C1 segment of cervical spinal cord (tissue), 14 donors: ENCODE measurements around the gene TTC34.
"Not testable (repeated sequence)": the region's sequence is repeated elsewhere in the genome, so short reads cannot be mapped to it uniquely, and the experiment has no call there.

Source experiments
- DNase-seq, 14 donors: peaks; one replicate each; lab custom pipeline; 2025; lab: John Stamatoyannopoulos, UW

TTC34 gene

DNA sequence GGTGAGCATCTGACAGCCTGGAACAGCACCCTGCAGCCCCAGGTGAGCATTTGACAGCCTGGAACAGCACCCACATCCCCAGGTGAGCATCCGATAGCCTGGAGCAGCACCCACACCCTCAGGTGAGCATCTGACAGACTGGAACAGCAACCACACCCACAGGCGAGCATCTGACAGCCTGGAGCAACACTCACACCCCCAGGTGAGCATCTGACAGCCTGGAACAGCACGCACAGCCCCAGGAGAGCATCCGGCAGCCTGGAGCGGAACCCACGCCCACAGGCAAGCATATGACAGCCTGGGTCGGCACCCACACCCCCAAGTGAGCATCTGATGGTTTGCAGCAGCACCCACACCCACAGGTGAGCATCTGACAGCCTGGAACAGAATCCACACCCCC, 117.5 kb downstream of the TTC34 start:
- peak in 3 of 14 donors; percentile 1 to 14 (median 1) for DNase-seq

DNA sequence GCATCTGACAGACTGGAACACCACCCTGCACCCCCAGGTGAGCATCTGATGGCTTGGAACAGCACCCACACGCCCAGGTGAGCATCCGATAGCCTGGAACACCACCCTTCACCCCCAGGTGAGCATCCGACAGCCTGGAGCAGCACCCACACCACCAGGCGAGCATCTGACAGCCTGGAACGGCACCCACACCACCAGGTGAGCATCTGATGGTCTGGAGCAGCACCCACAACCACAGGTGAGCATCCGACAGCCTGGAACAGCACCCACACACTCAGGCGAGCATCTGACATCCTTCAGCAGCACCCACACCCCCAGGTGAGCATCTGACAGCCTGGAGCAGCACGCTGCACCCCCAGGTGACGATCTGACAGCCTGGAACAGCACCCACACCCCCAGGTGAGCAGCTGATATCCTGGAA, 118.2 kb downstream of the TTC34 start:
- not testable (repeated sequence) for DNase-seq

DNA sequence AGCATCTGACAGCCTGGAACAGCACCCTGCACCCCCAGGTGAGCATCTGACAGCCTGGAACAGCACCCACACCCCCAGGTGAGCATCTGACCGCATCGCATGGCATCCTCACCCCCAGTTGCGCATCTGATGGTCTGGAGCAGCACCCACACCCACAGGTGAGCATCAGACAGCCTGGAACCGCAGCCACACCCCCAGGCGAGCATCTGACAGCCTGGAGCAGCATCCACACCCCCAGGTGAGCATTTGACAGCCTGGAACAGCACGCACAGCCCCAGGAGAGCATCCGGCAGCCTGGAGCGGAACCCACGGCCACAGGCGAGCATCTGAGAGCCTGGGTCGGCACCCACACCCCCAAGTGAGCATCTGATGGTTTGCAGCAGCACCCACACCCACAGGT, 118.6 kb downstream of the TTC34 start:
- DNase-seq, result not testable (repeated sequence)

DNA sequence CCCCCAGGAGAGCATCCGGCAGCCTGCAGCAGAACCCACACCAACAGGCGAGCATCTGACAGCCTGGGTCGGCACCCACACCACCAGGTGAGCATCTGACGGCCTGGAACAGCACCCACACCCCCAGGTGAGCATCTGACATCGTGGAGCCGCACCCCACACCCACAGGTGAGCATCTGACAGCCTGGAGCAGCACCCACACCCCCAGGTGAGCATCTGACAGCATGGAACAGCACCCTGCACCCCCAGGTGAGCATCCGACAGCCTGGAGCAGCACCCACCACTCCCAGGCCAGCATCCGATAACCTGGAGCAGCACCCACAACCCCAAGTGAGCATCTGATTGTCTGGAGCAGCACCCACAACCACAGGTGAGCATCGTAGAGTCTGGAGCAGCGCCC, 124.8 kb downstream of the TTC34 start:
- DNase-seq, result not testable (repeated sequence)

DNA sequence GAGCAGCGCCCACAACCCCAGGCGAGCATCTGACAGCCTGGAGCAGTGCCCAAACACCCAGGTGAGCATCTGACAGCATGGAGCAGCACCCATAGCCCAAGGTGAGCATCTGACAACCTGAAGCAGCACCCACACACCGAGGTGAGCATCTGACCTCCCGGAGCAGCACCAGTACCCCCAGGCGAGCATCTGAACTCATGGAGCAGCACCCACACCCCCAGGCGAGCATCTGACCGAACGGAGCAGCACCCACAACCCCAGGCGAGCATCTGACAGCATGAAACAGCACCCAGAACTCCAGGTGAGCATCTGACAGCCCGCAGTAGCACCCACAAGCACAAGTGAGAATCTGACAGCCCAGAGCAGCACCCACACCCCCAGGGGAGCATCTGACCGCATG, 129.8 kb downstream of the TTC34 start:
- not testable (repeated sequence) for DNase-seq

DNA sequence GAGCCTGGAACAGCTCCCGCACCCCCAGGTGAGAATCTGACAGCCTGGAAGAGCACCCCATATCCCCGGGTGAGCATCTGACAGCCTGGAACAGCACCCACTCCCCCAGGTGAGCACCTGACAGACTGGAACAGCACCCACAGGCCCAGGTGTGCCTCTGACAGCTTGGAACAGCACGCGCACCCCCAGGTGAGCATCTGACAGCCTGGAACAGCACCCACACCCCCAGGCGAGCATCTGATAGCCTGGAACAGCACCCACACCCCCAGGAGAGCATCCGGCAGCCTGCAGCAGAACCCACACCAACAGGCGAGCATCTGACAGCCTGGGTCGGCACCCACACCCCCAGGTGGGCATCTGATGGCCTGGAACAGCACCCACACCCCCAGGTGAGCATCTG, 141.7 kb downstream of the TTC34 start:
- not testable (repeated sequence) for DNase-seq

DNA sequence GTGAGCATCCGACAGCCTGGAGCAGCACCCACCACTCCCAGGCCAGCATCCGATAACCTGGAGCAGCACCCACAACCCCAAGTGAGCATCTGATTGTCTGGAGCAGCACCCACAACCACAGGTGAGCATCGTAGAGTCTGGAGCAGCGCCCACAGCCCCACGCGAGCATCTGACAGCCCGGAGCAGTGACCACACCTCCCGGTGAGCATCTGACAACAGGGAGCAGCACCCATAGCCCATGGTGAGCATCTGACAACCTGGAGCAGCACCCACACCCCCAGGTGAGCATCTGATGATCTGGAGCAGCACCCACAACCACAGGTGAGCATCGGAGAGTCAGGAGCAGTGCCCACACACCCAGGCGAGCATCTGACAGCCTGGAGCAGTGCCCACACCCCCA, 143.6 kb downstream of the TTC34 start:
- DNase-seq, result not testable (repeated sequence)

DNA sequence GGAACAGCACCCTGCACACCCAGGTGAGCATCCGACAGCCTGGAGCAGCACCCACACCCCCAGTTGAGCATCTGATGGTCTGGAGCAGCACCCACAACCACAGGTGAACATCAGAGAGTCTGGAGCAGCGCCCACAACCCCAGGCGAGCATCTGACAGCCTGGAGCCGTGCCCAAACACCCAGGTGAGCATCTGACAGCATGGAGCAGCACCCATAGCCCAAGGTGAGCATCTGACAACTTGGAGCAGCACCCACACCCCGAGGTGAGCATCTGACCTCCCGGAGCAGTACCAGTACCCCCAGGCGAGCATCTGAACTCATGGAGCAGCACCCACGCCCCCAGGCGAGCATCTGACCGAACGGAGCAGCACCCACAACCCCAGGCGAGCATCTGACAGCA, 144.4 kb downstream of the TTC34 start:
- not testable (repeated sequence) for DNase-seq

DNA sequence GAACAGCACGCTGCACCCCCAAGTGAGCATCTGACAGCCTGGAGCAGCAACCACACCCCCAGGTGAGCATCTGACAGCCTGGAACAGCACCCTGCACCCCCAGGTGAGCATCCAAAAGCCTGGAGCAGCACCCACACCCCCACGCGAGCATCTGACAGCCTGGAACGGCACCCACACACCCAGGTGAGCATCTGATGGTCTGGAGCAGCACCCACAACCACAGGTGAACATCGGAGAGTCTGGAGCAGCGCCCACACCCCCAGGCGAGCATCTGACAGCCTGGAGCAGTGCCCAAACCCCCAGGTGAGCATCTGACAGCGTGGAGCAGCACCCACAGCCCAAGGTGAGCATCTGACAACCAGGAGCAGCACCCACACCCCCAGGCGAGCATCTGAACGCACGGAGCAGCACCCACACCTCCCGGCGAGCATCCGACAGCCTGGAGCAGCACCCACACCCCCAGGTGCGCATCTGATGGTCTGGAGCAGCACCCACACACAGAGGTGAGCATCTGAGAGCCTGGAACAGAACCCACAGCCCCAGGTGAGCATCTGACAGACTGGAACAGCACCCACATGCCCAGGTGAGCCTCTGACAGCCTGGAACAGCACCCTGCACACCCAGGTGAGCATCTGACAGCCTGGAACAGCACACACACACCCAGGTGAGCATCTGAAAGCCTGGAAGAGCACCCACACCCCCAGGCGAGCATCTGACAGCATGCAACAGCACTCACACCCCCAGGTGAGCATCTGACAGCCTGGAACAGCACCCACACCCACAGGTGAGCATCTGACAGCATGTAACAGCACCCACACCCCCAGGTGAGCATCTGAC, 145.7 kb downstream of the TTC34 start:
- DNase-seq, result not testable (repeated sequence)

DNA sequence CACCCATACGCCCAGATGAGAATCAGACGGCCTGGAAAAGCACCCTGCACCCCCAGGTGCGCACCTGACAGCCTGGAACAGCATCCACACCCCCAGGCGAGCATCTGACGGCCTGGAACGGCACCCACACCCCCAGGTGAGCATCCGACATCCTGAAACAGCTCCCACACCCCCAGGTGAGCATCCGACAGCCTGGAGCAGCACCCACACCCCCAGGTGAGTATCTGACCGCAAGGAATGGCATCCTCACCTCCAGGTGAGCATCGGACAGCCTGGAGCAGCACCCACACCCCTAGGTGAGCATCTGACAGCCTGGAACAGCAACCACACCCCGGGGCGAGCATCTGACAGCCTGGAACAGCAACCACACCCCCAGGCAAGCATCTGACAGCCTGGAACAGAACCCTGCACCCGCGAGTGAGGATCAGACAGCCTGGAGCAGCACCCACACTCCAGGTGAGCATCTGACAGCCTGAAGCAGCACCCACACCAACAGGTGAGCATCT, 147.0 kb downstream of the TTC34 start:
- DNase-seq, result not testable (repeated sequence)

DNA sequence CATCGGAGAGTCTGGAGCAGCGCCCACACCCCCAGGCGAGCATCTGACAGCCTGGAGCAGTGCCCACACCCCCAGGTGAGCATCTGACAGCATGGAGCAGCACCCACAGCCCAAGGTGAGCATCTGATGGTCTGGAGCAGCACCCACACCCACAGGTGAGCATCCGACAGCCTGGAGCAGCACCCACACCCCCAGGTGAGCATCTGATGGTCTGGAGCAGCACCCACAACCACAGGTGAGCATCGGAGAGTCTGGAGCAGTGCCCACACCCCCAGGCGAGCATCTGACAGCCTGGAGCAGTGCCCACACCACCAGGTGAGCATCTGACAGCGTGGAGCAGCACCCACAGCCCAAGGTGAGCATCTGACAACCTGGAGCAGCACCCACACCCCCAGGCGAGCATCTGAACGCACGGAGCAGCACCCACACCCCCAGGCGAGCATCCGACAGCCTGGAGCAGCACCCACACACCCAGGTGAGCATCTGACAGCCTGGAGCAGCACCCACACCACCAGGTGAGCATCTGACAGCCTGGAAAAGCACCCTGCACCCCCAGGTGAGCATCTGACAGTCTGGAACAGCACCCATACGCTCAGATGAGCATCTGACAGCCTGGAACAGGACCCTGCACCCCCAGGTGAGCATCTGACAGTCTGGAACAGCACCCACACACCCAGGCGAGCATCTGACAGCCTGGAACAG, 147.6 kb downstream of the TTC34 start:
- not testable (repeated sequence) for DNase-seq

DNA sequence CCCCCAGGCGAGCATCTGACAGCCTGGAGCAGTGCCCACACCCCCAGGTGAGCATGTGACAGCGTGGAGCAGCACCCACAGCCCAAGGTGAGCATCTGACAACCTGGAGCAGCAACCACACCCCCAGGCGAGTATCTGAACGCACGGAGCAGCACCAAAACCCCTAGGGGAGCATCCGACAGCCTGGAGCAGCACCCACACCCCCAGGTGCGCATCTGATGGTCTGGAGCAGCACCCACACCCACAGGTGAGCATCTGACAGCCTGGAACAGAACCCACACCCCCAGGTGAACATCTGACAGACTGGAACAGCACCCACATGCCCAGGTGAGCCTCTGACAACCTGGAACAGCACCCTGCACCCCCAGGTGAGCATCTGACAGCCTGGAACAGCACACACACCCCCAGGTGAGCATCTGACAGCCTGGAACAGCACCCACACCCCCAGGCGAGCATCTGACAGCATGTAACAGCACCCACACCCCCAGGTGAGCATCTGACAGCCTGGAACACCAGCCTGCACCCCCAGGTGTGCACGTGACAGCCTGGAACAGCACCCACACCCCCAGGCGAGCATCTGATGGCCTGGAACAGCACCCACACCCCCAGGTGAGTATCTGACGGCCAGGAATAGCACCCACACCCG, 148.4 kb downstream of the TTC34 start:
- not testable (repeated sequence) for DNase-seq

DNA sequence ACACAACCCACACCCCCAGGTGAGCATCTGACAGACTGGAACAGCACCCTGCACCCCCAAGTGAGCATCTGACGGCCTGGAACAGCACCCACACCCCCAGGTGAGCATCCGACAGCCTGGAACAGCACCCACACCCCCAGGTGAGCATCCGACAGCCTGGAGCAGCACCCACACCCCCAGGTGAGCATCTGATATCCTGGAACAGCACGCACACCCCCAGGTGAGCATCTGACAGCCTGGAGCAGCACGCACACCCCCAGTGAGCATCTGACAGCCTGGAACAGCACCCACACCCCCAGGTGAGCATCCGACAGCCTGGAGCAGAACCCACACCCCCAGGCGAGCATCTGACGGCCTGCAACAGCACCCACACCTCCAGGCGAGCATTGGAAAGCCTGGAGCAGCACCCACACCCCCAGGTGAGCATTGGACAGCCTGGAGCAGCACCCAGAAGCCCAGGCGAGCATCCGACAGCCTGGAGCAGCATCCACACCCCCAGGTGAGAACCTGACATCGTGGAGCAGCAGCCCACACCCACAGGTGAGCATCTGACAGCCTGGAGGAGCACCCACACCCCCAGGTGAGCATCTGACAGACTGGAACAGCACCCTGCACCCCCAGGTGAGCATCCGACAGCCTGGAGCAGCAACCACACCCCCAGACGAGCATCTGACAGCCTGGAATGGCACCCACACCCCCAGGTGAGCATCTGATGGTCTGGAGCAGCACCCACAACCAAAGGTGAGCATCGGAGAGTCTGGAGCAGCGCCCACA, 149.2 kb downstream of the TTC34 start:
- not testable (repeated sequence) for DNase-seq

DNA sequence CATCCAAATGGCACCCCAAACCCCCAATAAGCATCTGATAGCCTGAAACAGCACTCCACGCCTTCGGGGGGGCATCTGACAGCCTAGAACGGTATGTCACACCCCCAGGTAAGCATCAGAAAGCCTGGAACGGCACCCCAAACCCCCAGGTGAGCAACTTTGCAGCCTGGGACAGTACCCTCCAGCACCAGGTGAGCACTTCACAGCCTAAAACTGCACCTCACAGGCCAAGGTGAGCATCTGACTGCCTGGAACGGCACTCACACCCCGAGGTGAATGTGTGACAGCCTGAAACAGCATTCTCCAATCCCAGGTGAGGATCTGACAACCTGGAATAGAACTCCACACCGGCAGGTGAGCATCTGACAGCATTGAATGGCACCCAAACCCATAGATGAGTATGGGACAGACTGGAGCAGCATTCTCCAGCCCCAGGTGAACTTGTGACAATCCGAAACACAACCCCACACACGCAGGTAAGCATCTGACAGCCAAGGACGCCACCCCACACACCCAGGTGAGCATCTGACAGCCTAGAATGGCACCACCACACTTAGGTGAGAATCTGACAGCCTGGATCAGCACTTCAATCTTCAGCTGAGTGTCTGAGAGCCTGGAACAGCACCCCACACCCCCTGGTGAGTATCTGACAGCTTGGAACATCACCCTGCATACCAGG, 150.4 kb downstream of the TTC34 start:
- no peak for DNase-seq

DNA sequence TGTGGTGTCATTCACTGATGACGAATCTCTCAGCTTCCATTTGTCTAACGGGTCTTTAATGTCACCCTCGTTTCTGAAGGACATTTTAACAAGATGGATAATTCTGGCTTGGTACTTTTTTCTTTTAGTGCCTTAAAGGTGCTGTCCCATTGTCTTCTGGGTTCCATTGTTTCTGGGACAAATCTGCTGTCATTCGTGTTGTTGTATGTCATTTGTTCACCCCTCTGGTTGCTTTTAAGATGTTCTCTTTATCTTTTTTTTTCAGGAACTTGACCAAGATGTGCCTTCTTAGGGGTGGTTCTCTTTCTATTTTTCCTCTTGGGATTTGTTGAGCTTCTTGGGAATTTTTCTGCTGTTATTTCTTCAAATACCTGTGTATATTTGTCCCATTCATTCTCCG, 154.7 kb downstream of the TTC34 start:
- DNase-seq, result no peak

DNA sequence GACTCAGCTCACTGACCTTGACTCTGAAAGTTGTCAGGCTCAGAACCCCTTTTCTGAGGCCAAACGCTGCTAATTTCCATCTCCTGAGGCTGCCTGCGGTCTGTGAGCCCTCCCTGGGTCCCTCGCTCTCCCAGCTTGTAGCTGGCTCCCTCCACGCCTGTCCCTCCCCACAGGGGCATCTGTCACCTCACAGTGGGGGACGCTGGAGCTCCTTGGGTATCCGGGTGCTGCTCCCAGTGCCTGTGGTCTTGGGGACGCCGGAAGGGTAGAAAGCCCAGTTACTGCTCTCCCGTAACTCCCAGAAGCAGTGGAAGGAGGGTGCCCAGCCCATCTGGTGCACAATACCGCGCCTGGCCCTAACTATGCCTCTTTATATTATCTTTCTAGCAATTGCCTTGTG, 155.7 kb downstream of the TTC34 start:
- no peak for DNase-seq

DNA sequence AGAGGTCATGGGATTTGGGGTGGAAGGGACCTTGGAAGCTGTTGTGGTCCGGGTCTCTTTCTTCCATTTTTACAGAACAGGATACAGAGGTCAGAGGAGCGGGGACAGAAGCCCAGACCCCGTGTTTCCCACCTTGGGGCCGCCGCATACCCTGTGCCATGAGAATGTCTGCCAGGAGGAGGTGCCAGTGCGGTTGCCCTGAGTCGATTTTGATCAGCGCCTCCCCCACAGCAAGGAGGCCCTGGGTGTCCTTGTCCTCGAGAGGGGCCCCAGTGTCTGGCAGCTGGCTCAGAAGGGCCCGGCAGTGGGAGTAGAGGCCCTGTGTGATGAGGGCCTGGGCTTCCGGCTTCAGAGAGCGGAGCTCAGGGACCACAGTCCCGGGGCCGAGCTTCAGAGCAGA, 156.3 kb downstream of the TTC34 start:
- no peak for DNase-seq

DNA sequence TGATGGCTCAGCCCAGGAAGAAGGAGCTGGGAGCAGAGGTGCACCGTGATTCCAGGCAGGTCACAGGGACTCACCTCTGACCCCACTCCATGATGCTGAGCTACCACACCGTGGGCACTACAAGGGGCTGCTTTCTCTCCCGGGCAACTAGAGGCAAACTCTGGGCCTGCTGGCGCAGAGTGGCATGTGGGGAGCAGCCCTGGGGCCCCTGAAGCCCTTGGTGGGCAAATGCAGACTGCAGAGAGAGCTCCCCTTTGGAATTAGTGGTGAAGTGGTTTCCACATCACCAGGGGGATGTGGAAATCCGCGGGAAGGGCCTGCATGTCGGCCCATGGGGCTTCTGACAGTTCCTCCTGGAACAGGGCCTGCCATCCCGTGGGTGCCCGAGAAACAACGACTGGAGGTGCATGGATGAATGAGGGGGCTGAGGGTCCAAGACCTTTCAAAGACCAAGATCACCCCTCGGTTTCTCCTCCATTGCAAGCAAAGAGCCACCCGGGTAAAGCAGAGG, 156.8 kb downstream of the TTC34 start:
- DNase-seq, result no peak

DNA sequence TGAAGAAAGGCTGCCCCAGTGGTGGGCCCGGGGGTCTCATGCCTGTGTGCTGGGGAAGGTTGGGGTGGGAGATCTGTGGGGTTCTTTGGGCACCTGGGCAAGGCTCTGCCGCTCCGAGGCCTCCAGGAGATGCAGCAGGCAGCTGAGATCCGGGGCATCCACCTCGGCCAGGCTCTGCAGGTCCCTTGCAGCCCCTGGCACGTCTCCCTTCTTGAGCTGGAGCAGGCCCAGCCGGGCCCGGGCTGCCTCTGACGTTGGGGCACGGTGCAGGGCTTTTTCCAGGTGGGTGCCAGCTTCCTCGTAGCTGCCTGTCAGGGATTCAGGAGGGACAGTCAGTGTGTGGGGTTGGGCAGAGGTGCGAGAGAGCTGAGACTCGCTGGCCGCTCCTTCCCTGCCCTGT, 157.3 kb downstream of the TTC34 start:
- DNase-seq, result no peak

DNA sequence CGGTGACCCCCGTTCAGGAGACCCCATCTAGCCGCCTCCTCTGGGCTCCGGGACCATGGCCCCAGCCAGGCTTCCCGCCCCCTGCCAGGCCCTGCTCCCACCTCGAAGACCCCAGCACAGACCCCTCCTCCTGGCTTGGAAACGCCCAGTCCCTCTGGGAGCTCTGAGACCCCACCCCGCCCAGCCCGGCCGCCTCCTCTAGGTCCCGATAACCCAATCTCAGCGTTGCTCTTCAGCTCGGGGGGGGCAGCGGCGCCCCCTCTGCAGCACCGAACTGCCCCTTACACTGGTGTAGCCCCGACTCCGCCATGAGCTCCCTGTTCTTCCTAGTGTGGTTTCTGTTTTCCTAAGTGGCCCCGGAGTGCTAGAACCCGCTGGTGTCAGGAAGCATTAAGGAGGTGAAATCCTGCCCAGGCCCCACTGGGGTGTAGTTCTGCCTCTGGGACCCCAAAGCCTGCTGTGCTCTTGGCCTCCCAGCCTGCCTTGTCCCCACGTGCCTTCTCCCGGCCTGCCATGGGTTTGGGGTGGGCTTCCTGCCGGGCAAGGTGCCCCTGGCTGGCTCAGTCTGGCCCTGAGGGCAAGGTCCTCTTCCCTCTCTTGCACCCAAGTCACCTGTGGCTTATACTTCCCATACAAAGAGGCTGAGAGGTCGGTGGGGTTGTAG, 157.9 kb downstream of the TTC34 start:
- no peak for DNase-seq
